Activated T-cell treated with anti-CD3 and anti-CD28 coated beads for 1 hour (primary cell): ENCODE measurements around the gene OR13C2.
"Not testable (repeated sequence)": the region's sequence is repeated elsewhere in the genome, so short reads cannot be mapped to it uniquely, and the experiment has no call there.

Experiments used
- DNase-seq: peaks from one replicate; pipeline ENCODE4 v3.0.0-alpha.2; 2020; ENCODE audit warnings: low read depth

OR13C2 gene

GRCh38 chr9:104605527-104605926 is at the start of gene OR13C2:
TSS of gene OR13C2 (minus strand) at chr9:104605627. CDS start at chr9:104605627, 0 bp downstream.
- DNase-seq, result not testable (repeated sequence)

GRCh38 chr9:104635456-104635855 is 30.0 kb upstream of the OR13C2 start:
- no peak for DNase-seq

GRCh38 chr9:104633976-104634520 is 28.6 kb upstream of the OR13C2 start:
- DNase-seq, result no peak

- not testable (repeated sequence) for DNase-seq
These were observed 20.5 kb upstream of the OR13C2 start for GRCh38 chr9:104625964-104626363.

GRCh38 chr9:104618104-104618503 is 12.7 kb upstream of the OR13C2 start, which contains the start of gene OR13C9:
TSS of gene OR13C9 (minus strand) at chr9:104618204. CDS start at chr9:104618204, 0 bp downstream.
- DNase-seq, result no peak

- DNase-seq, result no peak
These were observed 12.0 kb upstream of the OR13C2 start for GRCh38 chr9:104617418-104617817.

- no peak for DNase-seq
These were observed 5.8 kb upstream of the OR13C2 start for GRCh38 chr9:104611213-104611612.

- DNase-seq, result no peak
These were observed 2.9 kb upstream of the OR13C2 start for GRCh38 chr9:104608336-104608735.

GRCh38 chr9:104606152-104606551 is 725 bp upstream of the OR13C2 start:
- no peak for DNase-seq

GRCh38 chr9:104604801-104605200 is 626 bp downstream of the OR13C2 start:
- DNase-seq, result no peak

GRCh38 chr9:104599313-104599712 is 6.1 kb downstream of the OR13C2 start, which contains the start of gene OR13C5:
TSS of gene OR13C5 (minus strand) at chr9:104599413. CDS start at chr9:104599413, 0 bp downstream.
- not testable (repeated sequence) for DNase-seq

- not testable (repeated sequence) for DNase-seq
These were observed 6.7 kb downstream of the OR13C2 start for GRCh38 chr9:104598749-104599148.

- DNase-seq, result no peak
These were observed 15.8 kb downstream of the OR13C2 start for GRCh38 chr9:104589626-104590025.

GRCh38 chr9:104586496-104587180 is 18.8 kb downstream of the OR13C2 start:
- no peak for DNase-seq

GRCh38 chr9:104580562-104580961 is 24.9 kb downstream of the OR13C2 start:
- no peak for DNase-seq

- no peak for DNase-seq
These were observed 28.2 kb downstream of the OR13C2 start for GRCh38 chr9:104577263-104577662.

GRCh38 chr9:104575456-104575855 is 30.0 kb downstream of the OR13C2 start:
- no peak for DNase-seq

GRCh38 chr9:104572612-104573011 is 32.8 kb downstream of the OR13C2 start:
- no peak for DNase-seq

- no peak for DNase-seq
These were observed 36.6 kb downstream of the OR13C2 start, which contains the start of gene OR13C8 for GRCh38 chr9:104568868-104569267. TSS of gene OR13C8 (plus strand) at chr9:104569168. CDS start at chr9:104569168, 0 bp downstream.

GRCh38 chr9:104564358-104564757 is 41.1 kb downstream of the OR13C2 start:
- no peak for DNase-seq

GRCh38 chr9:104556830-104557634 is 48.4 kb downstream of the OR13C2 start:
- no peak for DNase-seq

- DNase-seq, result no peak
These were observed 49.9 kb downstream of the OR13C2 start for GRCh38 chr9:104555521-104555920.
